SIG-M5 treated with dmso at 0.1 percent for 504 hours (cell line): ENCODE results near the gene COL19A1.
"Not testable (repeated sequence)": the region's sequence is repeated elsewhere in the genome, so short reads cannot be mapped to it uniquely, and the experiment has no call there.

Source experiments
- DNase-seq: peaks from one replicate; lab custom pipeline; 2025; ENCODE audit not compliant: unreplicated experiment; lab: John Stamatoyannopoulos, UW

COL19A1 gene

DNA sequence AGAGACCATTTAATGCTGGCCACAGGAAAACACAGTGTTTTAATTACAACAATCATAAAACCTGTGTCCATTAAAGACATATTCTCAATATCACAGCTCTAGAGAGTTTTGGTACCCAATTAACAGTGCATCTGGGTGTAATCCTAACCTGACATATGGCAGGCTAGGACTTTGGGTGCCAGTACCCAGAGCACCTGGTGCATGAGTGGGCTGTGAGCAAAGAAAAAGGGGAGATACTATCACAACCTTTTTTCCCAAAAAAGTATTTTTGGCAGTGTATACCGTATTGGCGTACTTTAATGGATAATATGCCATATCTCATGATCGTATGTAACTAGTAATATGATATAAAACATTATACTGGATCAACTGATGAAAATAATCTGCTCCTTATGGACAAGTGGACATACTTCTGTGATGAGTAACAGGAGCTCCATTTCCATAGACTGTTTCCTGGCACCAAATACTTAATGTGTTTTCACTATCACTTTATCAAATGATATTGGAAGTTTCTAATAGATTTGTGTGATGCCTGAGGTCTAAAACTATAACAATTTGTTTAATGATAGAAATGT lies 91.7 kb downstream of the COL19A1 start:
- DNase-seq, result no peak

DNA sequence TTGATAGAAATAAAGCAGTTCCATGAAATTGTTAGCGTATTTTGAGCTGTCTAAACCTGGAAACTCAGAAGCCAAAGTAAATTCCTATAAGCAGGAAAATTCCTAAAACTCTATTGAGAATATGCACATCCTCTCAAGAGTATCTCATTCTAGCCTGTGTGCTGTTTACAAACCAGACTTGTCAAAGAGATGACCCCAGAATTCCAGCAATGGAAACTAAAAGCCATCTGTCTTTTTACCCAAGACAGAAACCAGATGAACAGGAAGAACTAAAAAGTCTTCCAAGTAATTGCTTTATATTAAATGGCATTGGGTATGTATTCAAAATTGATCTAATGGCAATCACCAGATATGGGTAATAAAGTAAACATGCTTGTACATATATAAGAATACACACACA lies 92.6 kb downstream of the COL19A1 start:
- no peak for DNase-seq

DNA sequence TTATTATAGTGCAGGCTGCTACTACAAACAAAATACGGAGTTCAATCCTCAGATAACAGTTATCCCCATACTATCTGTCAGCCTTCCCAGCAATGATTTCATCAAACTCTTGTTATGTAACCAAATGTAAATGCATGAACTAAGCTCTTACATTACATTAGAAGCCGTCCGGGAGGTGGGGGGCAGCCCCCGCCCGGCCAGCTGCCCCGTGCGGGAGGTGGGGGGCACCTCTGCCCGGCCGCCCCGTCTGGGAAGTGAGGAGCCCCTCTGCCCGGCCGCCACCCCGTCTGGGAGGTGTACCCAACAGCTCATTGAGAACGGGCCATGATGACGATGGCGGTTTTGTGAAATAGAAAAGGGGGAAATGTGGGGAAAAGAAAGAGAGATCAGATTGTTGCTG lies 99.6 kb downstream of the COL19A1 start:
- DNase-seq, result not testable (repeated sequence)

DNA sequence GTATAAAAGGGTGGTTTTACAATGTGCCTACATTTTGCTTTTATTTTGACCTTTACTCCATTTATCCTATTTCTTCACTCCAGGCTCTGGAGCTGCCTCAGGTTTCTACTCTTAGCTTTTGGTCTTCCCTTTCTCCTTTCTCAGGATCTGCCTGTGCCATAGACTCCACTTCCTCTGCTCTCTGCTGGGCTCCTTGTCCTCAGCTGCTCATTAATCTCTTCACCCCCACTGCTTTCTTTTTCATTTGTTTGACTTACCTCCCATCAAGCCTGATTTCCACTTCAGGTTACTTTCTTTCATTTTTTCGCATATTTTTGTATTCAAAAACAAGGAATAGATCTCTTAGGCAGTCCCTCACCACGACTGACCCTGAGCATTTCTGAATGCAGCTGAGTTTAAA lies 106.8 kb downstream of the COL19A1 start:
- no peak for DNase-seq

DNA sequence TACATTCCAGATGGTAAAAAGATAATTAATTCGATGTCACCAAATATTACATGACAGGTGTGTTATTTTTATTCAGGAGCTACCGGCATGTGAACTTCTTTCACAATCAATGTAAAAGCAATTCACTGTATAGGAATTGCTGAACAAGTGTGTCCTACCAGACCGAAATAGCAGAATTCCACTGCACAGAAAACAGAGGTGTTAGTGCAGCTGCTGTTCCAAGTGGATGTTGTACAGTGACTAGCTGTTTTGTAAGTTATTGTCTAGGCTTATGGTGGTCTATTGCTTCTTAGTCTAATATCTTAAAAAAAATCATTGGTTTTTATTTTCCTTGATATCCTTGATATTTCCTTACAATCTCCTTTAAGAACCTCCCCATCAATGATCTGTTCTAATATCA lies 107.4 kb downstream of the COL19A1 start:
- no peak for DNase-seq

DNA sequence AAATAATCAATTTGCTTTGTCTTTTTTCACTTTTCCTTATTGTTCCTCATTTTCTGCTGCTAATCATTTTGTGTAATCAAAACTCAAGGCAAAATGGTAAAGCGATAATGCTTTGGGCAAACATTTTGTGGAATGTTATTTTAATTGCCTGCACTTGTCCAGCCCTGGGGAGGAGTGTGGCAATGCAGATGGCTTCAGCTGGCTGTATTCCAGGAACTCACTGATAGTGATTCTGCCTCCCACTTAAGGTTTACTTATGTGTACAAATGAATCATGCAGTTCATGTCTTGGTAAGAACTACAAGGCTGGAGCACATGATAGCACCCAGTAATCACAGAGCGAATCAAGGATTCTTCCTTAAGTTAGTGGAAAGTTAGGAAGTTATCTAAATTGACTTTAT lies 107.8 kb downstream of the COL19A1 start:
- no peak for DNase-seq

DNA sequence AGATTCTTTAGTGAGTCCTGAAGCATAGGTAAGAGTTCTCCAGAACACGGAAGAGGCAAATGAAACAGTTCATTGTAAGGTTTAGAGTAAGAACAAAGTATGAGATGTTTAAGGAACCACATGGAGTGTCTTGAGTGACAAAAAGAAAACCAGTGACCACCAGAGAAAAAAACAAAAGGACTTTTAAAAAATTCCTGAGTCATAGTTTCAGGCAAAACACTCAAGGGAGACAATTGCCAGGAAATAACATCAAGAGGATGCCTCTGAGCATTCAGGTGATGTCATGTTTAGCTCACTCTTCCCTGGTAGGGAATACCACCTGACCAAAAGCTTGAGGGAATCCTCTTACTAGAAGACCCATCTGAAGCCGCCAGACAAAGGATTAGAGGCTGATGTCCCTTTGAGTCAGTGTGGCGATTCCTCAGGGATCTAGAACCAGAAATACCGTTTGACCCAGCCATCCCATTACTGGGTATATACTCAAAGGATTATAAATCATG lies 110.3 kb downstream of the COL19A1 start:
- DNase-seq, result no peak

DNA sequence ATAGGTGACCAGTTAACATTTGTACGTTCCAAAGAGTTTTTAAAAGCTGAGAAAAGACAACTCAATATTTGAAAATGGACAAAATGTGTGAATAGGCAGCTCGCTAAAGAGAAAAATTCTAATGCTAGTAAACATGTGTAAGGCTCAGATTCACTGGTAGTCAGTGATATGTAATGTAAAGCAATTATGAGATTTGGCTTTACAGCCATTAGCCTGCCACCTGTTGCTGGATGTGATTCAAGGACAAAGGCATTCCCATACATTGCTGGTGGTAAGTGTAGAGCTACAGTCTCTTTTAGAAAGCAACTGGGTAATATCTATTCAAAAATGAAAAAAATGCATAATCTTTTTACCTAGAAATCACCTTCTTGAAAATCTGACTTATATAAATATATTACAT lies 114.3 kb downstream of the COL19A1 start:
- DNase-seq, result no peak

DNA sequence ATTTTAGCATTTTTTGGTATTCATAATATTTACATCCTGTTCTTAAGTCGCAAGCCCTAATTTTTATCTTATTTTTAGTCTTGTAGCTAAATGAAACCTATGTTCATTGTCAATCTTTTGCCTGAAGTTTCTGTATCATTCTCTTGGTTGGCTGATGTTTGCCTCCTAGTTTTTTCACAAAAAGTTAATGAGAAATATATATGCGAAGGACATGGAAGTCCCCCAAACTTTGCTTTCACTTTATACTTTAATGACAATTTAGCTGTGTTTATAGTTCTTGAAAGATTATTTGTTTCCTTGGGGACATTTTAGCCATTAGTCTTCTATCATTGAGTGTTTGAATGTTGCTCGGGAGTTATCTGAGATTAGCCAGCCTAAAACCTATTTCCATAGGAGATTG lies 118.2 kb downstream of the COL19A1 start:
- DNase-seq, result no peak

DNA sequence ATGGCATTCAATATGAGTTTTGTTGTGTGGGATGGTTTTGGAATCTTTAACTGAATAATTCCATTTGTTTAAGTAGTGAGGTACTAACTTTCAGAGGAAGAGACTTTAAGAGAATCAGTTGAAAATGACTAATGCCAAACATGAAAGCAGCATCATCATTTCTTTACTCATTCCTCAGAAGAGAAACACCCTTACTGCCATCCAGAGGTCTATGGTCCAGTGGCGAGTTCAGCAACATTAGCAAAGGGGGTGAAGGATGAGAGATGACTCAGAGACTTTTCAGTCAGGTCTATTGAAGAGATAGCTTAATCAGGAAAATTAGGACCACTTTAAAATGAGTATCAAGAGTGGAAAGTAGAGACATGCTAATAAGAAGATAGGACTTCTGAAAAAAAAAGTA lies 118.8 kb downstream of the COL19A1 start:
- no peak for DNase-seq

DNA sequence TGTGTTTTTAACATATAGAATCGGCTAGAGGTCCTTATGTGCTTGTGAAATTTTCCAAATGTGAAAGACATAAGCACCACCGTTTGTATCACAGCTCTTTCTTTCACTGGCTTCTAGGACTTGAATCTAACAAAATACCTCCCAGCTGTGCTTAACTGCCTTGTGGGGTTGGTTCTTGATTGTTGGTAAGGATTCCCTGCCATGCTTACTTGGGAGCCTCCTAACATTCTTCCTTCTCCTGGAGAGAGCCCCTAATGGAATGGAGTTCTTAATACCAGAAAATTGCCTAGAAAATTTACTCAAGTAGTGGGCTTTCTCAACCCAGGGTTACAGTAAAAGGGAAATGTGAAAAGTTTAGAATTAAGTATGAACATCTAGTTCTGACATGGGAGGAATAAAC lies 121.2 kb downstream of the COL19A1 start:
- DNase-seq, result no peak

DNA sequence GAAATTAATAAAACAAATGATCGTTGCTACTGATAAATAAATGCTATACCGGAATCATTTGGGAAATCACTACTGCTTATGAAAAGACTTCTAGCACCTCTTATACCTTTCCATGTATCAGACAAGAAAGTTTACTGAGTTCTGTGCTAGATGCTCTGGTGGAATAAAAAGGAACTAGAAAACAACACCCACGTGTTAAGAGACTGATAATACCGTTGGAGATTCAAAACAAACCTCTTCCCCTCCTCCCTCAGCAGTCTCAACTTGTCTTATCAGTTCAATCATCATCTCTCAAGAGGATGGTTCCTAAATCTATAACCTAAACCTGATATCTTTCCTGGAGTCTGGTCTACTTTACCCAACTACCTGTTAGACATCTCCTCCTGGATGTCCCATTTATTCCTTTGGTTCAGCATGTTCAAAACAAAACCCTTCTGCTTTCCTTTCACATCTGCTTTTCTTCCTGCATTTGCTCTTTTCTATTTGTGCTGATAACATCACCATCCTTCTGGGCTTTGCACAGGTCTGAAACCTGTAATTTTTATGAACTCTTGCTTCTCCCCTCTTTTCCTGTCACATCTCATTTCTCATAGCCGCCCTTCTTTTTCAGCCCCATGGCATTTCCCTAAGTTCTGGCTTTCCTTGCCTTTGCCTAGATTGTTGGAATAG lies 122.2 kb downstream of the COL19A1 start:
- no peak for DNase-seq

DNA sequence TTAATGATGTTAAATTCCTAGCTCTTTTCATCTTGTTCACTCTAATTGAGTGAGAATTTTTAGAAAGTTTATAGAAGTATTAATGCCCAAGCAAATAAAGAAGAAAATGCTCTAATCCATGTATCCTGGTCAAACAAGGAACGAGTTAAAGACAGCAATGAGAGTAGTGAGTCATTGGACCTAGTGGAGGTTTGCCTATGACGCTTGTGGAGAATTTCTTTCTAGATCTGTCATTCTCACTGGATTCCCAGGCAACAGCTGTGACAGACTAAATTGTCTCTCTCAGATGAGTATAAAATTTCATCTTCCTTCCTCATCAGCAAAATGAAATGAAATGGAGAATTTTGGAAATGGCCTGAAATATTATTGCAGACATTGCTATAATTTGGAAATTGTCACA lies 127.9 kb downstream of the COL19A1 start:
- DNase-seq, result no peak

DNA sequence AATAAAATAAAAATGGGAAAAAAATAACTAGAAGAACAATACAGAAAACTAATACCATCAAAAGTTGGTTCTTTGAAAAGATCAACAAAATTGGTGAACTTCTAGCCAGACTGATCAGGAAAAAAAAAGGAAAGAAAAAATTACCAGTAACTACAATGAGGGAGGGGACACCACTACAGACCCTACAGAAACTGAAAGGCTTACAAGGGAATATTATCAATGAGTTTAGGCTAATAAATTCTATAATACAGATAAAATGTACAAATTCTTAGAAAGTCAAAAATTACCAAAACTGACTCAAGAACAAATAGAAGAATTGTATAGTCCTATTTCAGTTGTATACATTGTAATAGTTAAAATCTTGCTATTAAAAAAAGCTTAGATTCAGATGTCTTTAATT lies 141.8 kb downstream of the COL19A1 start:
- DNase-seq, result no peak

DNA sequence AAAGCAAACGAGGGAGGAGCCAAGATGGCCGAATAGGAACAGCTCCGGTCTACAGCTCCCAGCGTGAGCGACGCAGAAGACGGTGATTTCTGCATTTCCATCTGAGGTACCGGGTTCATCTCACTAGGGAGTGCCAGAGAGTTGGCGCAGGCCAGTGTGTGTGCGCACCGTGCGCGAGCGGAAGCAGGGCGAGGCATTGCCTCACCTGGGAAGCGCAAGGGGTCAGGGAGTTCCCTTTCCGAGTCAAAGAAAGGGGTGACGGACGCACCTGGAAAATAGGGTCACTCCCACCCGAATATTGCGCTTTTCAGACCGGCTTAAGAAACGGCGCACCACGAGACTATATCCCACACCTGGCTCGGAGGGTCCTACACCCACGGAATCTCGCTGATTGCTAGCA lies 144.0 kb downstream of the COL19A1 start:
- DNase-seq, result not testable (repeated sequence)

DNA sequence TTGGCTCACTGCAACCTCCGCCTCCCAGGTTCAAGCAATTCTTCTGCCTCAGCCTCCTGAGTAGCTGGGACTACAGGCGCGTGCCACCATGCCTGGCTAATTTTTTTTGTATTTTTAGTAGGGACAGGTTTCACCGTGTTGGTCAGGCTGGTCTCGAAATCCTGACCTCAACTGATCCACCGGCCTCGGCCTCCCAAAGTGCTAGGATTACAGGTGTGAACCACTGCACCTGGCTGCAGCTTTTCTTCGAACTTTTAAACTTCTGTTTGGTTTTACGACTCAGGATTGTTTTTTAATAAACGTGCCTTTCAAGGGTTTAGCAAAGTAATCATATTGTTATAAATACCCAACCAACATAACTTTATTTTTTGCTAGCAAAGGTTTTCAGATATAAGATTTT lies 156.8 kb downstream of the COL19A1 start:
- DNase-seq, result not testable (repeated sequence)

DNA sequence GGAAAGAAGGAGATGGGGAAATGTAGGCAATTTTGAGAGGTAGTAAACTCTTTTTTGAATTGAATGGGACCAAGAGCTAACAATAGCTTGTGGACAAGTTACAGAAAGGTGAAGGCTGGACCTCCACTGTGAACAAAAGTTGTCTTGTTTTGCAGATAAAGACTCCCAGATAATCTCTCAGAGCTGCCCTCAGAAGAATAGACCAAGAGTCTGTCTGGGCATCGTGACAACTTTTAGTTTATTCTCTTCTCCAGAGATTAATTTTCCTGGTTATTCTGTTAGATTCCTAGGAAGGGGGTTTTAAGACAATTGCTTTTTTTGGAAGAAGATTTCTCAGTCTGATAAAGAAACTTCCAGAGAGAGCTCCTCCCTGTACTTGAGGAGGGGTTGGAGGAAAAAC lies 161.9 kb downstream of the COL19A1 start:
- DNase-seq, result no peak

DNA sequence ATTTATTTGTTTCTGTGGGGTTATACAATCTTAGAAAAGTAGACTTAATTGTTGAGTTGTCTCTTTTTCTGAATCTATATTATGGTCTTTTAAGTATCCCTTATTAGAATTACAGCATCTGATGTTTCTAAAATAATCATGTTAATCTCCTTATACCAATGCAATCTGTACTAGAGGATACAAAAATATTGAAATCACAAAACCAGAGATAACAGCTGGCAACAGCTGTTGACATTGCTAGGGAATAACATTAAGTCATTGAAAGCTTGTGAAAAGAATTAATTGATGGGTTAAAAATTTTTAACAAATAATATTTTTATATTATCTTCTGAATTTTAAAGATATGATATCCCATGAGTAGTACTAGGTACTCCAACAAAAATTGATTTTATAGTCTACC lies 162.6 kb downstream of the COL19A1 start:
- no peak for DNase-seq

DNA sequence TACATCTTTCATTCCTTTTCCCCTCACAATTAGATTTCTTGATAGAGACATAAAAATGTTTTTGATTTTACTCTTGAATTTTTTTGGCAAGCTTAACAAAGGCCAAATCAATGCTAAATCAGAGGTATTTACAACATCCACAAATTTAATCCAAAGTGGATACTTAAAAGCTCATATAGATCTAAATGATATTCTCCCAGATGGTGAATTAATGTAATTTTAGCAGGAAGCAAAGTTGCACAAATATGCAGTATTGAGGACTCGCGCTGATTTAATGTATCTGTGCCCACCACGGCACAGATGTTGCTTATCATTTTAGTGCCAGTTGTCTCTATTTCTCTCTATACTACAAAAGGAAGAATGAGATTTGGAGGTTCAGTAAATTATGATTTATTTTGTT lies 167.4 kb downstream of the COL19A1 start:
- no peak for DNase-seq

DNA sequence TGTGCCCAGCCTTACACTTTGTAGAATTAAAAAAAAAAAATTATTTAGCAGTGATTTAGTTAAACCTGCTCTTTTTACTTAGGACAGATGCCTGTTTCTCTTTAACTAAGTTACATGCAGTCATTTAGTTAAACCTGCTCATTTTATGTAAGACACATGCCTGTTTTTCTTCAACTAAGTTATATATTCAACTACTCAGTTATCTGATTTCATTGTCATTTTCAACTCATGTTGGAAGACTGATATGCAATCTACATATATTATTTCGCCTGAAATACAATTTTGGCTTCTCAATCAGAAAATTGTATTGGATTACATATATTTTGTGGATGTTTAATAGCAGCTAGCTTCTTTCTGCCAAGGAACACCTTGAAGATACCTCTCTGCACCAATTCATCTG lies 171.1 kb downstream of the COL19A1 start:
- no peak for DNase-seq

DNA sequence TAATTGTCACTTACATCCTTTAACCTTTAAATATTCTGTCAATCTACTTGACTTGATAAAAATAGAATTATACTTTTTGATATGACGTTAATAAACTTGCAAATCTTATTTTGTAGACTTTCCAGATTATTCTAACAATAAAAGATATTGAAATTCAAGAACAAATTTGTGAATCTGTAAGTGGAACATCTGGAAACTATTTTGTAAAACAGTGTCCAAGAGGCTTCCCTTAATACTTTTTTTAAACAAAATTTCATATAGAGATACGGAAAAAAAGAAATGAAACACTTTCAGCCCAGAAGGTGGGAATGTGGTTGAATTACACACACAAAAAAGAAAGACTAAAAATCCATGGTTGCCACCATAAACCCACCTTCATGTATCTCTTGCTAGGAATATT lies 174.4 kb downstream of the COL19A1 start:
- no peak for DNase-seq

DNA sequence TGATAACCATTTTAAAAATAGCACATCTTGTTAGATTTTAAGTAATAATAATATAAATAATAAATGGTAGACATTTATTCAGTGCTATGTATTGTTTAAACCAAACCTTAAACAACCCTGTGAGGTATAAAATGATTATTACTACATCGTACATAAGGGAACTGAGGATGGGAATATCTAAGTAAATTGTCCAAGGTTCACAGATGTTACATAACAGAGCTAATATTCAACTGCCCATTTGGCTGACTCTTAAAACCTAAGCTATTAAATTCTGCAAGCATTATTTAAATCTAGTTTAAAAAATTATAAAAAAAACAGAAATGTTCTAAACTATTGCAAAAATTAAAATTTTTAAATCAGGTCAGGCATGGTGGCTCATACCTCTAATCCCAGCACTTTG lies 175.1 kb downstream of the COL19A1 start:
- no peak for DNase-seq

DNA sequence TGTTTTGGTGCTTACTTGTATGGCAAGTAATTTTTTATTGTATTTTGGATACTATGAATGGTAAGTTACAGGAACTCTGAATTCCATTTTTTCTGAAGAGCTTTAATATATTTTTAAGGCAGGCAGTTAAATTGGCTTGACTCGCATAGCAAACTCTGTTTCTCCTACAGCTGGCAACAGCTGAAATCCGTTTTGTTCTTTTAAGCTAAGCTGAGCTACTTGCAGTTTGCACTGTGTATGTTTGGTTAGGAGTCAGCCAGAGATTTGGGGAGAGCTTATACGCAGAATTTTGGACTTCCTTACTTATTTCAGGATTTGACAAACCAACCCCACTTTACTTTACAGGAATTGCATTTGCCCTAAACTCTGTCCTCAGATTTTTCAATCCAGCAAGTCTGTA lies 179.1 kb downstream of the COL19A1 start:
- DNase-seq, result no peak
